ENCODE measurements around the gene TBP.

The TBP gene

GRCh38 chr6:170564936-170565530 is 10.9 kb downstream of the TBP start:
- DNase-seq: no peak
- Mint-ChIP-seq H3K4me3 (no peak overlapping the region), H3K27me3 (ENCODE audit: low read depth, poor library complexity) (peaks cover 4% of the 10 kb centered on the region), H3K4me1 (no peaks in the 10 kb centered on the region), H3K36me3 (ENCODE audit: low read depth) (peaks cover 61% of the 10 kb centered on the region), H3K27ac (no peak overlapping the region), H3K9me3 (no peaks in the 10 kb centered on the region)
- no peak for TF ChIP-seq CTCF (IDR thresholded peaks at IDR 0.05)

- H3K4me1 Mint-ChIP-seq: no peaks in the 10 kb centered on the region
- H3K9me3 Mint-ChIP-seq: no peaks in the 10 kb centered on the region
- H3K36me3 Mint-ChIP-seq (ENCODE audit: low read depth): peaks cover 32% of the 10 kb centered on the region
- H3K4me3 Mint-ChIP-seq: no peak overlapping the region
- H3K27me3 Mint-ChIP-seq (ENCODE audit: low read depth, poor library complexity): no peaks in the 10 kb centered on the region
- no peak for DNase-seq
- TF ChIP-seq CTCF (IDR thresholded peaks at IDR 0.05): no peak
- no peak overlapping the region for H3K27ac Mint-ChIP-seq
These were observed 18.7 kb downstream of the TBP start for GRCh38 chr6:170572704-170573466.

DNA sequence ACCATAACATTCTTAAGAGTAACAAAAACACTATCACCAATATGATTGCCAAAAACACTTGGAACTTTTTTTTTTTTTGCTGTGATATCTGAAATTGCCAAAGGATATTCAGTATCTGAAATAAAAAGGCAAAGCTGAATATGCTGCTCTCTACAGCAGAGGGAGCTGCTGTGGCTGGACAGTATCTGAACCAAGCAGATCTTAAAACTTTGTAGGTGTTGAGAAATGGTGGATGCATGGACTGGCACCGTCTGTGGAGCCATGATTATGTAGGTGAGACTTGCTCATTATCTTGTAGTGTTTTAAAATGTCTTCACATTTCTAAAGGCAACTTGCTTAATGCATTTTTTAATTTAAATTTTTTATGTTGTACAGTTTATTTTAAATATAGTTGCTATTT is 21.1 kb downstream of the TBP start:
- DNase-seq: no peak
- Mint-ChIP-seq H3K27ac (no peak overlapping the region), H3K9me3 (no peaks in the 10 kb centered on the region), H3K27me3 (ENCODE audit: low read depth, poor library complexity) (no peaks in the 10 kb centered on the region), H3K36me3 (ENCODE audit: low read depth) (peaks cover 23% of the 10 kb centered on the region), H3K4me3 (no peak overlapping the region), H3K4me1 (no peaks in the 10 kb centered on the region)
- TF ChIP-seq CTCF (IDR thresholded peaks at IDR 0.05): no peak

DNA sequence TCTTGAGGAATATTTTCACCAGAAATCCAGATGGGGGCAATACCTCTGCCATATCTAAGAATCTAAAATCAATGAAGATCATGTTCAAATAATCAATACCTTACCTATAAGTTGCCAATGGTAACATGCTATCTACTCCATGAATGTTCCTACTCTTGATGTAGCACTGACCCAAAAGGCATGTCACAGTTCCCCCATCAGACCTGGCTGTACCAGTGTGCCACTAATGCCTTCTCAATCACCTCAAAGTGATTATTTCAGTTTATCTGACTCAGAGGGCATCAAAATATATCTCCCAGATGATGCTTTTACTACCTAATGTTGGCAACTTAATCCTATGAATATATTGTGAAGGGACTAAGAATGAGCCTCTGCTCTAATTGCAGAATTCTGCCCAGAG is 24.7 kb downstream of the TBP start:
- H3K9me3 Mint-ChIP-seq: no peaks in the 10 kb centered on the region
- no peaks in the 10 kb centered on the region for H3K27me3 Mint-ChIP-seq (ENCODE audit: low read depth, poor library complexity)
- peaks cover 11% of the 10 kb centered on the region for H3K4me1 Mint-ChIP-seq
- H3K27ac Mint-ChIP-seq: no peak overlapping the region
- DNase-seq: no peak
- H3K36me3 Mint-ChIP-seq (ENCODE audit: low read depth): peaks cover 38% of the 10 kb centered on the region
- no peak for TF ChIP-seq CTCF (IDR thresholded peaks at IDR 0.05)
- H3K4me3 Mint-ChIP-seq: no peak overlapping the region

- Mint-ChIP-seq H3K9me3 (peaks cover 3% of the 10 kb centered on the region), H3K4me1 (peaks cover 22% of the 10 kb centered on the region), H3K27ac (peak overlapping the region; percentile 91), H3K4me3 (peak overlapping the region; percentile 100), H3K27me3 (ENCODE audit: low read depth, poor library complexity) (peaks cover 6% of the 10 kb centered on the region), H3K36me3 (ENCODE audit: low read depth) (peaks cover 27% of the 10 kb centered on the region)
- TF ChIP-seq CTCF (IDR thresholded peaks at IDR 0.05): no peak
- DNase-seq: no peak
These were observed 29.6 kb downstream of the TBP start for GRCh38 chr6:170583756-170584180.

Data from nephron progenitor cell (in vitro differentiated cells).